HG03025 (cell line): ENCODE measurements around the gene SLC29A3.
"Not testable (repeated sequence)": the region's sequence is repeated elsewhere in the genome, so short reads cannot be mapped to it uniquely, and the experiment has no call there.

Experiments
- ATAC-seq: cut with Tn5 transposase; IDR thresholded peaks from one replicate; pipeline ENCODE4 v1.9.1; 2021; ENCODE audit warnings: mild to moderate bottlenecking, moderate library complexity; ENCODE audit not compliant: unreplicated experiment, low FRiP score

The SLC29A3 gene

DNA sequence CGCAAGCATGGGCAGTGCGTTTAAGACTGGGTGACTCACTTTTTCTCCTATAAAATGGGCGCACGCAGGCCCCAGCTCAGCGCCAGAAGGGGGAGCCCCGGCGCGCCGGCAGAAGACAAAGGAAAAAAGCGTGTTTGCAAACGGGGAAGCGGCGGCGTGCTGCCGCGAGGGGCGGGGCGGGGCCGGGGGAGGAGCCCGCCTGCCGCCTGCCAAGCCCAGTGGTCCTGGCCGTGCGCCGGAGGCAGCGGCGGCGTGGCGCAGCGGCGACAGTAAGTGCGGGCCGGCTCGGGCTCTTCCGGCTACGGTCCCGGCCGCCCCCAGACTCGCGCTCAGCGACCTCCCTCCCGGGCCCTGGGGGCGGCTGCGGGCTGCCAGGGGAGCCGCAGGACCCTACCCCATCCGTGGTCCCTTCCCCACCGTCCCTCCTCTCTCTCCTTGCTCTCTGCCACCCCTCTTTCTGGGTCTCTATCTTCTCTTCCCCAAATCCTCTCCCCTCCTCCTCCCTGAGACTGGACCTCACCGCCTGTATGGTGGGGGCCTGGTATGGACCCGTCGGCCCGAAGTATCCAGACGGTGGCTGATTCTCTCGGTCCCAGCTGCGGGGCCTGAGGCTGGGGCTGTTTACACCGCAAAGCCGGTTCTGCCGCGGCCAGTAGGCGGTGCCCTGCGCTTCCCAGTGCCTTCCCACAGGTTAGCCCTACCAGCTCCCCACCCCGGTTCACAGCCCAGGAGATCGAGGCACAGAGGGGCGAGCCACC is at the start of gene SLC29A3:
TSS of gene SLC29A3 (plus strand) at position 218 of the 758 bp plus-strand sequence. CDS start at position 269, 51 bp downstream.
- no peak for ATAC-seq

DNA sequence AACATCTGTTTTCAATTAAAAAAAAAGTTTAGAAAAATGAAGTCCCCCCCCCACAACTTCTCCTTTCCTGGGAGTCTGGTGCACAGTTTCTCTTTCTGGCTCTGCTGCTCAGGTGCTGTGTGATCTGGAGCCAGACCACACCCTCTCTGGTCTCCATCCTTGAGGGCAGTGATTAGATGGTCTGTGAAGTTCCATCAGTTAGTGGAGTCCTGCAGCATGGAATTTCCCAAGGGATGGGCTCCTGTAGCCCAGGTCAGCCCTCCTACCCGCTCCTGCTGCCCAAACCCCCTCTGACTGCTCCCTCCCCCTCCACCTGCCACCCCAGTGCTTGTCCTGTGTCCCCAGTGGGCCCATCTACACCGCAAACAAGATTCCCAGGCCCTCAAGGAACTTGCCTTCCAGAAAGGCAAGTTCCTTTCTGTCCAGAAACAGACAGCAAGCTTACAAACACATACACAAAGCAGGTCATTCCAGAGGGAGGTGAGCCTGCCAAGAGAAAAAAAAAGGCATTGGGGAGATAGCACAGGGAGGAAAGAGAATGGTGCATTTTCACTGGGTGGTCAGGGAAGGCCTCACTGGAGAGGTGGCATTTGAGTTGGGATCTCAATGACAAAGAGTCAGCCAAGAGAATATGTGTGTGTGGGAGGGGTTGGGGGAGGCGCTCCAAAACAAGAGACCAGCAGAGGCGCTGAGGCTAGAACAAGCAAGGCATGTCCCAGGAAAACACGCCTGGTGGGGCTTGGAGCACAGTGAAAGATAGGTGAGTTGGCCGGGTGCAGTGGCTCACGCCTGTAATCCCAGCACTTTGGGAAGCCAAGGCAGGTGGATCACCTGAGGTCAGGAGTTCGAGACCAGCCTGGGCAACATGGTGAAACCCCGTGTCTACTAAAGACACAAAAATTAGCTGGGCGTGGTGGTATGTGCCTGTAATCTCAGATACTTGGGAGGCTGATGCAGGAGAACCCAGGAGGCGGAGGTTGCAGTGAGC is 49.5 kb upstream of the SLC29A3 start:
- no peak for ATAC-seq

DNA sequence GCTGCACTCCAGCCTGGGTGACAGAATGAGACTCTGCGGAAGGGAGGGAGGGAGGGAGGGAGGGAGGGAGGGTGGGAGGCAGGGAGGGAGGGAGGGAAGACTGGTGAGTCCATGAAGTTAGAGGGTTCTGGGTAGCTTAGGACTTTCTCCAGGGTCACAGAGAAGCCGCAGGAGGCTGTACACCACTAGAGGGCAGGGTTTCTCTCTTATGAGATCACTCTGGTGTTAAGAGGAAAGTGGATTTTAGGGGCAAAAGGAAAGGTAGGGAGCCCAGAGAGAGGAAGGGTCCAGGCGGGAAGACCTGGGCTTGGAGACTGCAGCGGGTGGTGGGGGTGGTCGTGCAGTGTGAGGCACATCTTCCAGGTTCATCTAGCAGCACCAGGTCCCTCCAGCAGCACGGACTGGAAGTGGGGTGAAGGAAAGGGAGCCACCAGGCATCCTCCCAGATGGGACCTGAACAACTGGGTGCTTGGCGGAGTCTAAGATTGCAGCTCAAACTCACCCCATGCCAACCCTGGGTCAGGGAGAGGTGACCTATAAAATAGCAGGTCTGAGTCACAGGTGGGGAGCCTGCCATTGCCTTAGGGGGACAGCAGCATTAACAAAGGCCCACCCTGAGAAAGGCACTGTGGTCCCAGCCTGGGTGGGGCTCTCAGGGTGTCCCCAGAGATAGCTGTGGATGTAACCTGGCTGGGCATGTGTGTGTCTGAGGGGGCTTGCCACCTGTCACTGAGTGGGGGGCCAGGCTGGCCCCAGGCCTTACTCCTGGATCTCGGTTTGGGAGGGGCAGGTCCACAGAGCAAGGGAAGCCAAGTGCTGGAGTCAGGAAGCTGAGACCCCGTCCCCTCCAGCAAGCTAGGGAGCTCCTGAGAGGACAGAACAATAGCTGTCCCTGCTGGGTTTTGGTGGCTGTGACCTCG is 48.5 kb upstream of the SLC29A3 start:
- ATAC-seq: no peak

DNA sequence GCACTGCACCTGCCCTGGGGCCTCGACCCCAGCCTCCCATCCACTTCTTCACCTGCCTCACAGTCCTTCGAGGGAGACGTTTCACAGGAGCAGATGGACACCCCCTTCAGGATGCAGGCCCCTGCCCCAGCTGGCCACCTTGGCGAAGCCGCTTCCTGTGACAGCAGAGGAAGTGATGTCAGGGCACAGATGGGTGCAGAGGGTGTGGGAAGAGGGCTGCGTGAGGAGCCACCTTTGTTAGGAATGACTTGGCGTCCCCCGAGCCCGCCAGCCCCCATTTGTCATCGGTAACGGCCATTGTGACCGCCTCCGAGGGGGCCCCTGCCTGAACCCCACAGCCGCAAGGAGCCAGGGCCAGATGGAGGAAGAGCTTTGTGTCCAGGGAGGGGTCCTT is 47.4 kb upstream of the SLC29A3 start:
- ATAC-seq: no peak

DNA sequence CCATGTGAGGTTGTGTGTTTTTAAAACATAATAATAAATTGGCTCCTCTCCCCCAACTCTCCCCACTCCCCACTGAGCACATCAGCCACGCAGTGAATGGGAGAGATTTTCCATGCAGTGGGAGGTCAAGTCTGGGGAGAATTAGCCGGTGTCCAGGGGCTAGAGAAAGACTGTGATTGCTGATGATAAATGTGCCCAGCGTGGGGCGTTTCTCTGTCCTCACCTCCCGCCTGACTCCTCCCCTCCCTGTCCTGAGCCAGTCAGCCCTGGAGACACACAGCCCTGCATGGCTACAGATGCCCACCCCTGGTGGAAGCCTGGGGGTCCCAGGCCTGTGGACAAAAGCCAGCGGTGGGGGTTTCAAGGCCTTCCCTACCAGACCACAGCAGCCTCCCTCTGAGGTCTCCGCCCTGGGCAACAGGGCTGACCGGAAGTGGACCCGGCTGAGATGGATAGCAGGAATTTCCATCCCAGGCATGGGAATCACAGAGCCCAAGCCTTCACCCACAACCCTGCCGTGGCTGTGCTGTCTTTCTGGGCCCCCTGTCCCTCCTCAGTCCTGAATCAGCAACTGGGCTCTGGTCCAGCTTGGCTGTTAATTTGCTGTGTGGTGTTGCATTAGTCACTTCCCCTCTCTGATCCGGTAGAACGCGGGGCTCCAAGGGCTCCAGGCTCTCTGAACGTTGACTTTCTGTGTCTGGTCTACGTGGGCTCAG is 46.8 kb upstream of the SLC29A3 start:
- ATAC-seq: no peak

DNA sequence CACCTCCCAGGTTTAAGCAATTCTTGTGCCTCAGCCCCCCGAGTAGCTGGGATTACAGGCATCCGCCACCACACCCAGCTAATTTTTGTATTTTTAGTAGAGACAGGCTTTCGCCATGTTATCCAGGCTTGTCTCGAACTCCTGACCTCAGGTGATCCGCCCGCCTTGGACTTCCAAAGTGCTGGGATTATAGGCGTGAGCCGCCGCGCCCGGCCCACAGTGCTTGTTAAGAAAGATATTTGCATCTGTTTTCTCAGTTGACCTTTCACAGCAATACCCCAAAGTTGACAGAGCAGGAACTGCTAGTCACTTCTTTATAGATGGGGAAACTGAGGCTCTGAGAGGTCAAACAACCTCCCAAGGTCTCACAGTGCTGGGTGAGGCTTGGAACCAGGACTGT is 46.1 kb upstream of the SLC29A3 start:
- not testable (repeated sequence) for ATAC-seq

DNA sequence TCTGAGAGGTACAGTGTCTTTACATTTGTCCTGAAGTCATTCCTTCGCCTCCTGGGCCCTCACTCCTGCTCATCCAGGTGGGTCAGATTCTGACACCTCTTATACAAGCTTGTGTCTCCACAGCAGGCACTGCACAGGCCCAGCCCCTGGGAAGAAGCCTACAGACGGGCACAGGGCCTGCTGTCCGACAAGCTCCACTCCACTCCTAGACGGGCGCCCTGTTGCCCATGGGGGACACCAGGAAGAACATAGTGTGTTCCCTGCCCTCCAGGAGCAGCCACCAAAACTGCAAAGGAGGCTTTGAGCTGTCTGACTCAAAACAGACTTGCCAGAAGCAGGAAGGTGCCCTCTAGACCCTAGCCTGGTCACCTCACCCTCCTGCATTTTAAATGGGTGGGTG is 45.6 kb upstream of the SLC29A3 start:
- ATAC-seq: no peak

DNA sequence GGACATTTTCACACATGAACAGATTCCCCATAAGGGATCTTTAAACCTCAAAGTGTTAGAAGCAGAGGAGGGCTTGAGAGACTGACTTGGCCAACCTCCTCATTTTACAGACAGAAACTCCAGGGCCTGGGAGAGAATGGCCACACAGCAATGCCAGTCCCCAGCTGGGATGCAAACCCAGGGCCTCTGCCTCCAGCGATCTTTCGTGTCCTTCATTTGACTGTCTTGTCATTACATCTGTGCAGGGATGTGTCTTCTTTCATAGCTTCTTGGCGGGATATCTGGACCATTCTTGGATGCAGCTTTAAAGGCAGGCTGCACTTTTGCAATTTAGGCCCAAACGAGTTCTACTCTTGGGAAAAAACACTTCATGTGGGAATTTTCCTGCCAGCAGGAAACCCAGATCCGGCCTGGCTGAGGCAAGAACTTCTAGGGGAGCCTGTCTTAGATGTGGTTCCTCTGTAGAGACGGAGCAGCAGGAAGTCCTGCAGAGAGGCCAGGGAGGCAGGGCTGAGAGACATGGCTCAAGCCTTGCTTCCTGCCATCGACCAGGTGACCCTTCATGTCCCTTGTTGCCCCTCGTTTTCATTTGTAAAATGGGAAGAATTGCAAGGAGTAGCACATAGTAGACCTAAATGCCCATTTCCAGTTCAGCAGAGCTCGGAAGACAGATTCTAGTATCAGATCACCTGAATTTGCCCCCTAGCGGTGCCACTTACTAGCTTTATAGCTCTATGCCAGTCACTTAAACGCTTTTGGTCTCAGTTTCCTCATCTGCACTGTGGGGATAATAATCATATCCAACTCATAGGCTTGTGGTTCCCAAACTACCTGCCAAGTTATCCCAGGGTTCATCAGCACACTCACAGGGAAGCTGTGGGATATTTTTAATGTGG is 43.9 kb upstream of the SLC29A3 start:
- ATAC-seq: no peak

DNA sequence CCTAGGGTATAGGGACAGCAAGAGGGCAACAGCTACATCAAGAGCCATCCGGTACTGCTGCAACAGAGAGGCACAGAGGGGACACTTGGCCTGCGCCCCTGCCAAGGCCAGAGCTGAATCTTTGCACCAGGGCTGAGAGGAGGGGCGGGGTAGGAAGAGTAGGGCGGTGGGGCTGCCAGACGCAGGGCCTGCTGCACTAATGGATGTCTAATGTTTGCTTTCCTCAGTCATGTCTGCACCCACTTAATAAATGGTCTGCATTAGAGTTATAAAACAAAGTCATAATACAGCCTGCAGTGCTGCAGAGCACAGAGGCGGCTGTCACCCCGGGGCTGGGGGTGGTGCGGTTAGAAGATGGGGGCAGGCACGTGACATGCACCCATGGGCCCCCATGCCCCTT is 42.2 kb upstream of the SLC29A3 start:
- no peak for ATAC-seq

DNA sequence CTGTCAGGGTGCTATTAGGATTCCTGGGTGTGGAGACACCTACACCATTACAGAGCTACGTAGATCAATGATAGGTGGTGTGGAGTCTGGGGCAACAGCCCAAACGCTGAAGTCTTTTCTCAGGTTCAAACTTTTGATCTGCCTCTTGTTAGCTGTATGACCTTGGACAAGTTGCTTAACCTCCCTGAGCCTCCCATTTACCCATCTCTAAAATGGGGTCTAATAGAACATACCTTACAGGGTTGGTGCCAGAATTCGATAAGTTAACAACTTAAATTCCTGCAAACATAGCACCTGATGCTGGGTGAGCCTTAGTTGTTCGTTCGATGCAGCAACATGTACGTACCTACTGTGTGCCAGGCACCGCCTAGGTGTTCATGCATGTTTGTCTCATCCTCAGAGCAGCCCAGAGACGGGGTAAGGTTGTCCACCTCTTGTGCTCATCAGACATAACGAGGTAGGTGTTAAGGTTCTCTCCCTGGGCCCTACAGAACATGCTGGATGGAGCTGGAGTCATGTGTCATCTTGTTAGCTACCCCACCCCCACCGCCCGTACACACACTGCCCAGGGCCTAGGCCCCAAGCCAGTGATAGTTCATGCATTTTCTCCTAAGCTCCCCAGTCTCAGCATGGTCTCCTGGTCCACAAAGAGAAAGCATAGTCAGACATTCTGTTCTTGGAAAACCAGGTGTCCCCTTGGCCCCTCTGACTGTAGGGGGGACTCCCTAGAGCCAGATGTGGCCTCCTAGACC is 41.0 kb upstream of the SLC29A3 start:
- no peak for ATAC-seq

DNA sequence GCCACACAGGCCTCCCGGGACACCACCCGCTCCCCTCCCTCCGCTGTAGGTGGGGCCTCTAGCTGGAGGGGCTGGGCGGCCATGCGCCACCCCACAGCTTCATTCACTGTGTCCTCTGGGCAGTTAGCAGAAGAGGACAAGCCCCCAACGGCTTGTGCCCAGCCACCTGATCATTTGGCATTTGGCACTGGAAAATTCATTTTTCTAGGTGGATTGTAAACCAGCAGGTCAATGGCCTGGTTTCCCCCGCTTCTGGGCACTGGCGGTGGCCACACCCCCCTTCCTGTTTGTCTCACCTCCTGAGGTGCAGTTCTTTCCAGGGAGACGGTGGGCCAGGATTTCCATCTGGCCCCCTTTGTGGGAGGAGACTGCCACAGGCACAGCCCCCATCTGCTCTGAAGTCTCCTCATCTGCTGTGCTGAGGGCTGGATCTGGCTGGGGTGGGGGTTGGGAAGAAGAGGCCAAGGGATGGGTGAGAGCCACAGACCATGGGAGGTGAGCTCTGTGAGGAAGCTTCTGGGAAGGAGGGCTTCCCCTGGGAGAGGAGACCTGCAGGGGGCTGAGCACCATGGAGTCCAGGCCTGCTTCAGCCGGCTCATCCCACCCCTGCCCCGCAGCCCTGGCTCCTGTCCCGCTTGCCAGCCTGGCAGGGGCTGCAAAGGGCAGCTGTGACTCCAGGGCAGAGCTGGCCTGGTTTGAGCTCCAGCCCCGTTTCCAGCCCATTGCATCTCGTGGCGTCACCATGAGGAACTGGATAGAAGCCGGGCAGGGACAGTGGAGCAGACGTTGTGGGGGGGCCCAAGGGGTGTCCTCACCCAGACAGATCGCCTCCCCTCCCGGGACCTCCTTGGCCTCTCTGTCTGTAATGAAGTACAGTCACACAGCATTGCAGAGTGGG is 40.1 kb upstream of the SLC29A3 start:
- ATAC-seq: no peak

DNA sequence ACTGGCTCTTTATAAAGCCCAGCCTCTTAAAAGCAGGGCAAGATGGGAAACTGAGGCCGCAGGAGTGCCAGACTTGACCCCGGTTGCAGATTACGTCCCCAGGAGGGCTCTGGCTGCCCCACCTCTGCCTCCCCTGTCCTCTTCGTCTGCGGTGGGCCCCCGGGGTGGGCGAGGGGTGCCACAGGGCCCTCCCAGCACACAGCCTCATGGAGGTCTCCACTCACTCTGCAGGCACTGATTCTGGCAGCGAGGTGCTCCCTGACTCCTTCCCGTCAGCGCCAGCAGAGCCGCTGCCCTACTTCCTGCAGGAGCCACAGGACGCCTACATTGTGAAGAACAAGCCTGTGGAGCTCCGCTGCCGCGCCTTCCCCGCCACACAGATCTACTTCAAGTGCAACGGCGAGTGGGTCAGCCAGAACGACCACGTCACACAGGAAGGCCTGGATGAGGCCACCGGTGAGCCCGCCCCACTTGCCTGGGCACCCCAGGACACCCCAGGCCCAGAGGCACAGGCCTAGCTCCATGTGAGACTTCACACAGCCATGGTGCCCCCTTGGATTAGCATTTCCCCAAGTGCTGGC is 39.4 kb upstream of the SLC29A3 start:
- no peak for ATAC-seq

DNA sequence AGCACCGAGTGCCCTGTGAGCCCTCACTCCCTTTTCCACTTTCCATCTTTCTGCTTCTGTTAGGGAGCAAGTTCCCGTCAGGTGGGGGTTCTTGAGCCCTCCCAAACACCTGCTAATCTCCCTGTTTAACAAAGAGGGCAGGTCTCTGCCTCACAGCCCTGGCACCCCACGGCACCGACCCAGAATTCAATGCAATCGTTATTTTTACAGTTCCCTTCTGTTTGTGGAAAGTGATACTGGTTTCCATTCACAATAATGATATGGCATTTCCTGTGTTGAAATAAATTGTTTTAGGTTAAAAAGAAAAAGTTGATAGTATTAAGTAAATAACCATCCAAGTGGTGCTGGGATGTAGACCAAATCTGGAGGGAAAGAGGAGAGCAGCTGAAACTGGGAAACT is 38.8 kb upstream of the SLC29A3 start:
- no peak for ATAC-seq

DNA sequence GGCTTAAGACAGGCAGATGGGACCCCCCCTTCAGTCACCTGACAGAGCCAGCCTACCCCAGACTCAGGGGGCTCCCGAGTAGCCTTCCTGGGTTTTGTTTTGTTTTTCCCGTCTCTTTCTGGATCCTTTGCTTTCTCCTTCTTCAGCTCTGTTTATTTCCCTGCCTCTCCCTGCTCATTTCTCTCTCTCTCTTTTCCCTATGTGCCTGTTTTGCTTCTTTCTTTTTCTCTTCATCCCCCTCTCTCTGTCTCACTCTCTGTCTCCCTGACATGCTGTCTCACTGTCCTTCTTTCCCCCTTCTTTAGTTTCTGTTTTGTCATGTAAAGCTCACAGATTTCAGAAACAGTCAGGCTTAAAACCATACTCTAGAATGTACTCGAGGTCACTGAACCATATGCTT is 38.2 kb upstream of the SLC29A3 start:
- ATAC-seq: no peak

DNA sequence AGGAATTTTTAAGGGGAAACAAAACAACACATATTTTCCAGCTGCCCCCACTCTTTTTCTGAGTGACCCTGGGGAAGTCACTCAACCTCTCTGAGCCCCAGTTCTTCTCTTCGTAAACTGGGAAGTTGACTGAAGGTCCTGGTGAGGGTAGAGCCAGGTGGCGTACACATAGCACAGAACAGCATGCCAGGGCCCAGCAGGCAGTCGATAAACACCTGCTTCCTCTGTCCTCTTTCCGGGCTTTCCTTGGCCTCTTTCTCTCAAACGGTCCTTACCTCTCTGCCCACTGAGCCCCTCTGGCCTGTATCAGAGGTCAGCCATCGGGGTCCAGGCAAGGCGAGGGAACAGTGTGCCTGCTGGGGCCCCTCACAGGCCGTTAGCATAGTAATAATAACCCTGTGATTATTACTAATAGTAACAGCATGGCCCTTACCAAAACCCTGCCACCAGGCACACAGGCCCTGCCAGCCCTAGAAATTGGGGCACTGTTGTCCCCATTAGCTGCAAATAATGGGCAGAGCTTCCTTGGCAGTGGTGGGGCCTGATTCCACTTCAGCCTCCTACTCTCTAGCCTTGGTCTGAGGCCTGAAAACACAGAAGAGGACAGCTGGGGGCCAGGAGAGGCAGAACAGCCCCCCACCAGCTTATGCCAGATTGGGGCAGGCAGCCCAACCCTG is 37.3 kb upstream of the SLC29A3 start:
- no peak for ATAC-seq

DNA sequence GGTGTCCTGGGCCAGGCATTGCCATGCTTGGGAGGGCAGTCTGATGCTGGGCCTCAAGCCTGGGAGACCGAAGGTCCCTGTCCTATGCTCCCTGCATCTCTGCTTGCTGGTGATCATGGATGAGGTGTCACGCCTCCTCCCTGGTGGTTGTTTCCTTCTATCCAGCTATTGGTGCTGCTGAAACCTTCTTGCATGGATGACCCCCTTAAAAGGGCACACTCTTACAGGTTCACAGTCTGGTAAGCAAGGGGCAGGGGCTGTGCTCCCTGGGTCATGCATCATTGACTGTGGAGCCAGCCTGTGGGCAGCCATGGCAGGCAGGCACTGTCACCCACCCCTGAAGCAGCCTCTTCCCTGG is 36.8 kb upstream of the SLC29A3 start:
- ATAC-seq: no peak
